Measurements from ENCODE around the gene RCSD1. TPM values are rescaled to one million over a fixed set of nuclear protein-coding genes. Genes with fewer than 3 reads are reported as not detected.
A peak's percentile ranks its signal among the peaks of the same experiment; 100 is the strongest.

Gene RCSD1
- 1 to 10 TPM in 3 of 4 donors, under 1 TPM in 1; 0.34 to 3.5 (median 2.0) TPM for total RNA-seq

- no peak for TF ChIP-seq POLR2A (IDR thresholded peaks at IDR 0.05)
- no peak for TF ChIP-seq POLR2AphosphoS5 (IDR thresholded peaks at IDR 0.05)
- no peak for TF ChIP-seq CTCF (IDR thresholded peaks at IDR 0.05)
- no peak for TF ChIP-seq EP300 (IDR thresholded peaks at IDR 0.05)
- no peak for DNase-seq (ENCODE audit: low spot score in 2 of 2)
- H3K27me3 ChIP-seq, result peaks cover 9% of the 10 kb centered on the region
- H3K4me1 ChIP-seq, result peaks cover 15% of the 10 kb centered on the region
- H3K4me3 ChIP-seq, result peak within 1 kb of the TSS; percentile 71
- H3K36me3 ChIP-seq, result no peaks in the 10 kb centered on the region
- peak within 1 kb of the TSS; percentile 88 for H3K27ac ChIP-seq
- 29% methylated on average over 20 of the region's 62 CpGs for WGBS
- no peaks in the 10 kb centered on the region for H3K9me3 ChIP-seq
Measured at GRCh38 chr1:167629681-167630567, at the start of gene RCSD1. Gene RCSD1 (plus strand): TSS chr1:167630232. CDS start chr1:167630424, 192 bp downstream.

- Histone ChIP-seq H3K27me3 (no peaks in the 10 kb centered on the region), H3K36me3 (no peaks in the 10 kb centered on the region), H3K9me3 (no peaks in the 10 kb centered on the region), H3K27ac (no peak overlapping the region), H3K4me3 (no peak overlapping the region), H3K4me1 (no peaks in the 10 kb centered on the region)
- WGBS, result 88% methylated on average over 1 of the region's 1 CpG
- no peak for DNase-seq (ENCODE audit: low spot score in 2 of 2)
- TF ChIP-seq EP300 (IDR thresholded peaks at IDR 0.05) (no peak), POLR2AphosphoS5 (IDR thresholded peaks at IDR 0.05) (no peak), POLR2A (IDR thresholded peaks at IDR 0.05) (no peak), CTCF (IDR thresholded peaks at IDR 0.05) (no peak)
Measured at GRCh38 chr1:167582064-167582463, 48.0 kb upstream of the RCSD1 start.

- no peak overlapping the region for H3K27ac ChIP-seq
- WGBS, result 94% methylated on average over 4 of the region's 4 CpGs
- H3K27me3 ChIP-seq, result no peaks in the 10 kb centered on the region
- H3K4me1 ChIP-seq, result no peaks in the 10 kb centered on the region
- H3K36me3 ChIP-seq, result no peaks in the 10 kb centered on the region
- TF ChIP-seq POLR2AphosphoS5 (IDR thresholded peaks at IDR 0.05), result no peak
- TF ChIP-seq POLR2A (IDR thresholded peaks at IDR 0.05), result no peak
- no peak for TF ChIP-seq EP300 (IDR thresholded peaks at IDR 0.05)
- DNase-seq (ENCODE audit: low spot score in 2 of 2), result no peak
- no peak overlapping the region for H3K4me3 ChIP-seq
- H3K9me3 ChIP-seq, result no peaks in the 10 kb centered on the region
Measured at GRCh38 chr1:167582722-167583121, 47.3 kb upstream of the RCSD1 start.

- no peaks in the 10 kb centered on the region for H3K9me3 ChIP-seq
- H3K36me3 ChIP-seq, result no peaks in the 10 kb centered on the region
- no peaks in the 10 kb centered on the region for H3K4me1 ChIP-seq
- H3K27ac ChIP-seq, result no peak overlapping the region
- no peaks in the 10 kb centered on the region for H3K27me3 ChIP-seq
- 80% methylated on average over 3 of the region's 3 CpGs for WGBS
- H3K4me3 ChIP-seq, result no peak overlapping the region
- DNase-seq (ENCODE audit: low spot score in 2 of 2), result no peak
- TF ChIP-seq POLR2A (IDR thresholded peaks at IDR 0.05) (no peak), CTCF (IDR thresholded peaks at IDR 0.05) (no peak), POLR2AphosphoS5 (IDR thresholded peaks at IDR 0.05) (no peak), EP300 (IDR thresholded peaks at IDR 0.05) (no peak)
Measured at GRCh38 chr1:167584581-167584980, 45.5 kb upstream of the RCSD1 start.

GRCh38 chr1:167587342-167587741, 42.7 kb upstream of the RCSD1 start:
- Histone ChIP-seq H3K36me3 (no peaks in the 10 kb centered on the region), H3K4me1 (no peaks in the 10 kb centered on the region), H3K27me3 (no peaks in the 10 kb centered on the region), H3K27ac (no peak overlapping the region), H3K4me3 (no peak overlapping the region), H3K9me3 (no peaks in the 10 kb centered on the region)
- TF ChIP-seq POLR2A (IDR thresholded peaks at IDR 0.05) (no peak), EP300 (IDR thresholded peaks at IDR 0.05) (no peak), CTCF (IDR thresholded peaks at IDR 0.05) (no peak), POLR2AphosphoS5 (IDR thresholded peaks at IDR 0.05) (no peak)
- DNase-seq (ENCODE audit: low spot score in 2 of 2), result no peak
- 94% methylated on average over 2 of the region's 2 CpGs for WGBS
